ENCODE measurements around the gene NSUN6. TPM values are rescaled to one million over a fixed set of nuclear protein-coding genes. Genes with fewer than 3 reads are reported as not detected.

Gene NSUN6
- total RNA-seq, 1 experiment from 2014 or later: 6.0 TPM

GRCh38 chr10:18527687-18528086 lies 123.7 kb downstream of the NSUN6 start:
- in situ Hi-C loops (cut with HindIII; ENCODE audit: low sequenced_read_pairs): no loop called here
- DNase-seq (ENCODE audit: low spot score): no peak

- in situ Hi-C loops (cut with HindIII; ENCODE audit: low sequenced_read_pairs): no loop called here
Measured at GRCh38 chr10:18523858-18524257, 127.5 kb downstream of the NSUN6 start.

GRCh38 chr10:18523025-18523424 lies 128.4 kb downstream of the NSUN6 start:
- in situ Hi-C loops (cut with HindIII; ENCODE audit: low sequenced_read_pairs): no loop called here
- no peak for DNase-seq (ENCODE audit: low spot score)

More at GRCh38 chr10:18523858-18524257, 127.5 kb downstream of the NSUN6 start:
- no peak for DNase-seq (ENCODE audit: low spot score)

- no peak for DNase-seq (ENCODE audit: low spot score)
- in situ Hi-C loops (cut with HindIII; ENCODE audit: low sequenced_read_pairs): no loop called here
Measured at GRCh38 chr10:18516851-18517250, 134.5 kb downstream of the NSUN6 start.

DNA sequence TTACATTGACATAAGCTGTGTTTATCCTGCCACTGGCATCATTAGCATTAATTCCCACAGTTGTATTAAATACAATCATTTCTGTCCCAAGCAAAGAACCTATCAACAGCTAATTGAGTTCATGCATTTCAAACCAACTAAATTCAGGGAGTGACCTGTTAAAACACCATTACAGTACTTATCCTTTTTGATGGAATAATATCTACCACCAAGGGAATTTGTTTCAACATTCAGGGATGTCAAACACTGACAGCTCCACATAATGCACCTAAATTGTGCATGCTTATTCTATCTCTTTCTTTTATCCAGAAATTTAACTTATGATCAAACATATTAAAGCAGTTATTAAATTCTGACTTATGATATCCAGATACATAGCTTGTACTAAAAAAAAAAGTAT lies 136.8 kb downstream of the NSUN6 start:
- no peak for DNase-seq (ENCODE audit: low spot score)
- in situ Hi-C loops (cut with HindIII; ENCODE audit: low sequenced_read_pairs): no loop called here

- in situ Hi-C loops (cut with HindIII; ENCODE audit: low sequenced_read_pairs): no loop called here
- DNase-seq (ENCODE audit: low spot score): no peak
Measured at GRCh38 chr10:18508587-18508986, 142.8 kb downstream of the NSUN6 start.

DNA sequence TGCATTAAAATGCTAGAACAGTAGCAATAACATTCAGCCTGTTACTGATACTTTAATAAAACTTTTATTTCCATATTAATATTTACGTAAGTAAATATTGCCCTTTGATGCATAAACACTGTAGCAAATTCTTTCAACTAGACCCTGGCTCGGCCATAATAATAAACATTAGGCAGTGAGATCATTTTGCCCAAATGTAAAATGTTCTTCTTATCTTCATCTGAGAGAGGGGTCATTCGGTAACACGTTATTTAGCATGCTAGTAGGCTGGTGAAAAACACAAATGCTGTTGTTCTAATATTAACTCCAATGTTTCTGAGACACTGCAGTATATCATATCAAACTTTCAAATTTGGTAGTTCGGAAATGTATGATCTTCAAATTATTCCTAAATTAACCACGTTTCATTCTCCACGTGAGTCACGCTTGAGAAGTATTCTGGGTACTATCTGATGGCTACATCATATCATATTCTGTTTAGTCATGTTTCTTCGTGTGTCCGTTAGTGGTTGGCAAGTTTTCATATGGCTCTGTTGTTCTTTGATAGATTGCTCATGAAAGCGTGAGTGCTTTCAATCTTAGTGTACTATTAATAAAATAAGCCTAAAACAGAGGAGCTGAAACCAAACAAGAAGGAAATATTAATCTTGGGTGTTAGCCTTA lies 145.8 kb downstream of the NSUN6 start:
- in situ Hi-C loops (cut with HindIII; ENCODE audit: low sequenced_read_pairs): no loop called here

GRCh38 chr10:18504161-18504560 lies 147.2 kb downstream of the NSUN6 start:
- in situ Hi-C loops (cut with HindIII; ENCODE audit: low sequenced_read_pairs): no loop called here
- peak; percentile 74 for DNase-seq (ENCODE audit: low spot score)

More for the DNA sequence above, 145.8 kb downstream of the NSUN6 start:
- DNase-seq (ENCODE audit: low spot score): peak; percentile 70

GRCh38 chr10:18501629-18502028 lies 149.8 kb downstream of the NSUN6 start:
- no peak for DNase-seq (ENCODE audit: low spot score)
- in situ Hi-C loops (cut with HindIII; ENCODE audit: low sequenced_read_pairs): no loop called here

GRCh38 chr10:18501198-18501597 lies 150.2 kb downstream of the NSUN6 start:
- peak; percentile 73 for DNase-seq (ENCODE audit: low spot score)
- in situ Hi-C loops (cut with HindIII; ENCODE audit: low sequenced_read_pairs): no loop called here

DNA sequence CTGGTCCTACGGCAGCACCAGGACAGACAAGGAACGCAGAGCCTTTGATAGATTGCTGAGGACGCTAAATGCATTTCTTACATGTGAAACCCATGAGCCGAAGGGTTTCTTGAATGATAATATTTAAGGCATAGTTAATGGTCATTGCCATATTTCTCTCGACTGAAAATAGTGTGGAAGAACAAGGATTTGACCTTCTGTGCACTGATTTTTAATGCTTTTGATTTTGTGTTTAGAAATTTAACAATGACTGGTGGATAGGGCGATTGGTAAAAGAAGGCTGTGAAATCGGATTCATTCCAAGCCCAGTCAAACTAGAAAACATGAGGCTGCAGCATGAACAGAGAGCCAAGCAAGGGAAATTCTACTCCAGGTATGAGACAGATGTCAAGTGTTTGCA lies 150.8 kb downstream of the NSUN6 start:
- peak; percentile 59 for DNase-seq (ENCODE audit: low spot score)
- in situ Hi-C loops (cut with HindIII; ENCODE audit: low sequenced_read_pairs): no loop called here

DNA sequence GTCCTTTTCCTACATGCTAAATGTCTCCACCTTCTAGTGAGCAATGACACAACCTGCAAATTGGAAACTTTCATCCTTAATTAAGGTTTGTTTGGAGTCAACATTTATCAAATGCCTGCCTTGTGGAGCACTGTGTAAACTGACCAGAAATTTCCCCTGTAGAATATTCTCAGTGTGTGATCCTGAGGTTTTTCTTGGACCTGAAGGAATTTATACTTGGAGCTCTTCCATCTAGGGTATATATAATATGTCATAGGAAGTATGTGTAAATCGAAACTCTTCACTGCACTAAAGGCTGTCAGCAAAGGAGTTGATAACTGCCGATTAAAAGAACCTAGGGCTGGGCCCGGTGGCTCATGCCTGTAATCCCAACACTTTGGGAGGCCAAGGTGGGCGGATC lies 152.4 kb downstream of the NSUN6 start:
- no peak for DNase-seq (ENCODE audit: low spot score)
- in situ Hi-C loops (cut with HindIII; ENCODE audit: low sequenced_read_pairs): no loop called here

DNA sequence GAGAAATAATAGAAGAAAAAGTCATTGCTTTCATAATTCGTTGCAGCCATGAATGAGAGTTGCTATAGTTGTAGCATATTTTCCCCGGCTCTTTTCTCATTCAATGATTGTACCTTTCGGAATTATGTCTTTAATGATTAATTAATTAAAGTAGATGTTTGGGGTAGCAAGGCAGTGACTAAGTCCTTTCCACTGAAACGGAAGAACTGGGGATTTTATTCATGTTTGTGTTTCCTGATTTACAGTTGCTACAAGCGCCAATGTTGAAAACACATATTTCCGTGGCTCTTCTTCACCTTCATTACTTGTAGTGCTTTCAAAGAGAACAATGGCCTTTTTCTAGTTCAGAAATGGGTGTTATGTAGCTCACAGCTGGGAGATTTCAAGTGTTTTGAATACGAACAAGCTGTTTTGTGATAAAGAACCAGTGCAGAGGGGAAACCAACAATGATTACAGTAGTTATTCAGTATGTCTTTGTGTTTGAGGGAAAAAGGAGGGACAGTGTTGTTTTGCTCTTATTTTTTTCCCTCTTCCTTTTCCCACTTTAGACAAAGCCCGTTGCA lies 153.5 kb downstream of the NSUN6 start:
- no peak for DNase-seq (ENCODE audit: low spot score)
- in situ Hi-C loops (cut with HindIII; ENCODE audit: low sequenced_read_pairs): no loop called here

Other genes with a start within 250 kb of the NSUN6 start
- 17.7 and 29.8 TPM in 2 replicates for gene ARL5B, start 7.8 kb upstream of the NSUN6 start, total RNA-seq (2014; rRNA removed; shearing (Covaris generic))